ENCODE data around the gene FHIT.

The FHIT gene

DNA sequence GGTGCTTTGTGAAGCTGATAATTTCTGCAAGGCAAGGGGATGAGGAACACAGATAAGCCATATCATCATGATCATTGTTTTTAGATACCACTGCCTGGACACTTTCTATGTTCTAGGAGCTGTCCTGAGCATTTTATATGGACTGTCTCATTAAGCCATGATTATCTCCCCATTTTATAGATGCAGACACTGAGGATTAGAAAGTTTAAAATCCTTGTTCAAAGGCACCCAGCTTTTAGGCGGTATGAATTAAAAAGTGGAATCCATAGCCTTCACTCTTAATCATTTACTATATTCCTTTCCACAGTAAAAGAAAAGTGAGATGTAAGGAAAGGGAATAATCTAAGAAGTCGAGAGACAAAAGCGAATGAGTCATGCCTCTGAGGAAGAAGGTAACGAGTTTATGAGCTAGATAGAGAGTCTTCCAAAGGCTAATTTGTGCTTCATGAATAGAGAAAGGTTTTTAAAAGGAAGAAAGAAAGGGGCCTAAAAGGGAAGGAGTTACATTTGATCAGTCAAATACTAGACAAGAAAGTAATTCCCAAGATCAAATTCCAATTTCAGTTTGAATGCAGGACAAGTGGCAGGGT lies 856.0 kb downstream of the FHIT start:
- no peak overlapping the region for H3K4me3 ChIP-seq (ENCODE audit: low read depth, low read length)
- TF ChIP-seq, protein P1, sequence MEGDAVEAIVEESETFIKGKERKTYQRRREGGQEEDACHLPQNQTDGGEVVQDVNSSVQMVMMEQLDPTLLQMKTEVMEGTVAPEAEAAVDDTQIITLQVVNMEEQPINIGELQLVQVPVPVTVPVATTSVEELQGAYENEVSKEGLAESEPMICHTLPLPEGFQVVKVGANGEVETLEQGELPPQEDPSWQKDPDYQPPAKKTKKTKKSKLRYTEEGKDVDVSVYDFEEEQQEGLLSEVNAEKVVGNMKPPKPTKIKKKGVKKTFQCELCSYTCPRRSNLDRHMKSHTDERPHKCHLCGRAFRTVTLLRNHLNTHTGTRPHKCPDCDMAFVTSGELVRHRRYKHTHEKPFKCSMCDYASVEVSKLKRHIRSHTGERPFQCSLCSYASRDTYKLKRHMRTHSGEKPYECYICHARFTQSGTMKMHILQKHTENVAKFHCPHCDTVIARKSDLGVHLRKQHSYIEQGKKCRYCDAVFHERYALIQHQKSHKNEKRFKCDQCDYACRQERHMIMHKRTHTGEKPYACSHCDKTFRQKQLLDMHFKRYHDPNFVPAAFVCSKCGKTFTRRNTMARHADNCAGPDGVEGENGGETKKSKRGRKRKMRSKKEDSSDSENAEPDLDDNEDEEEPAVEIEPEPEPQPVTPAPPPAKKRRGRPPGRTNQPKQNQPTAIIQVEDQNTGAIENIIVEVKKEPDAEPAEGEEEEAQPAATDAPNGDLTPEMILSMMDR (conservative IDR thresholded peaks at IDR 0.05; ENCODE audit: low read depth, low read length) = no peak
- DNase-seq (ENCODE audit: low read depth) = no peak

- no peak overlapping the region for H3K4me3 ChIP-seq (ENCODE audit: low read depth, low read length)
- TF ChIP-seq, protein P1 (conservative IDR thresholded peaks at IDR 0.05; ENCODE audit: low read depth, low read length) = no peak
- DNase-seq (ENCODE audit: low read depth) = no peak
Measured at GRCh38 chr3:60393946-60394345, 857.3 kb downstream of the FHIT start.

DNA sequence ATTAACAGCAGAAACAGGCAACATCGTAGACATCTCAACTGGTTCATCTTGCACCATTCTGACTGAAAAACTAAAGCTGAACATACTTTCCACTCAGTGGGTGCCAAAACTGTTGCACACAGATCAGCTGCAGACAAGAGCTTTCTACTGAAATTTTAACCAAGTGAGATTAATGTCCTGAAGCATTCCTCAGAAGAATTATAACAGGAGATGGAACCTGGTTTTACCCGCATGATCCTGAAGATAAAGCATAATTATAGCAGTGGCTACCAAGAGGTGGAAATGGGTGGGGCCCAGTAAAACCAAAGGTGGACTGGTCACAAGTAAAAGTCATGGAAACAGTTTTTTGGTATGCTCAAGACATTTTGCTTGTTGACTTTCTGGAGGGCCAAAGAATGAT lies 858.8 kb downstream of the FHIT start:
- H3K4me3 ChIP-seq (ENCODE audit: low read depth, low read length) = no peak overlapping the region
- TF ChIP-seq, protein P1 (conservative IDR thresholded peaks at IDR 0.05; ENCODE audit: low read depth, low read length) = no peak
- no peak for DNase-seq (ENCODE audit: low read depth)

GRCh38 chr3:60391292-60391691 lies 860.0 kb downstream of the FHIT start:
- TF ChIP-seq, protein P1 (conservative IDR thresholded peaks at IDR 0.05; ENCODE audit: low read depth, low read length) = no peak
- no peak for DNase-seq (ENCODE audit: low read depth)
- H3K4me3 ChIP-seq (ENCODE audit: low read depth, low read length) = no peak overlapping the region

DNA sequence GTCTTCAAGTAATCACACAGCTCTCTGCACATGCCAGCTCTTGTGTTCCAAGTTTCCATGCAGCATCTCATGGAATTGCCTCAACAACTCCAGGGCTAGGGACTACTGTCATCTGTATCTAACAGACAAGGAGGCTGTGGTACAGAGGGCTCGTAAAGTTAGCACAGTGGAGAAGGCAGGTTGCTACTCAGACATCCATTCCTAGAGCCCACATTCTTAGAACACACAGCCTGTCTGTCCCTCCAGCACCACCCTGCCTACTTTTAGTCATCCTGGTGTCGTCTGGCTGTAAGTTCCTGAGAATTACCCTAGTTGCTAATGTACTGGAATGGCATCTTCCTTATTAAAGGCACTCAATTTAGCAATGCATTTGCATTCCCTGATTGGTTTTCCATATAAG lies 862.5 kb downstream of the FHIT start:
- TF ChIP-seq, protein P1 (conservative IDR thresholded peaks at IDR 0.05; ENCODE audit: low read depth, low read length) = no peak
- no peak for DNase-seq (ENCODE audit: low read depth)
- H3K4me3 ChIP-seq (ENCODE audit: low read depth, low read length) = no peak overlapping the region

- H3K4me3 ChIP-seq (ENCODE audit: low read depth, low read length) = no peak overlapping the region
- TF ChIP-seq, protein P1 (conservative IDR thresholded peaks at IDR 0.05; ENCODE audit: low read depth, low read length) = no peak
- DNase-seq (ENCODE audit: low read depth) = no peak
Measured at GRCh38 chr3:60386306-60386705, 864.9 kb downstream of the FHIT start.

GRCh38 chr3:60384341-60384740 lies 866.9 kb downstream of the FHIT start:
- no peak overlapping the region for H3K4me3 ChIP-seq (ENCODE audit: low read depth, low read length)
- DNase-seq (ENCODE audit: low read depth) = peak; percentile 16
- TF ChIP-seq, protein P1 (conservative IDR thresholded peaks at IDR 0.05; ENCODE audit: low read depth, low read length) = no peak
